HG02885 (cell line): ENCODE data around the gene FEM1C.

ENCODE experiments used
- ATAC-seq: cut with Tn5 transposase; IDR thresholded peaks from one replicate; pipeline ENCODE4 v1.9.1; 2021; ENCODE audit warnings: mild to moderate bottlenecking; ENCODE audit not compliant: unreplicated experiment, poor library complexity

The FEM1C gene

GRCh38 chr5:115526604-115527003 lies 18.0 kb downstream of the FEM1C start:
- no peak for ATAC-seq

- no peak for ATAC-seq
Observed at GRCh38 chr5:115524199-115524847, 20.3 kb downstream of the FEM1C start.

GRCh38 chr5:115522832-115523403 lies 21.7 kb downstream of the FEM1C start:
- no peak for ATAC-seq

- no peak for ATAC-seq
Observed at GRCh38 chr5:115520191-115520590, 24.4 kb downstream of the FEM1C start.

- ATAC-seq = no peak
Observed at GRCh38 chr5:115516372-115516771, 28.2 kb downstream of the FEM1C start.

- no peak for ATAC-seq
Observed at GRCh38 chr5:115514220-115514619, 30.4 kb downstream of the FEM1C start.

- ATAC-seq = no peak
Observed at GRCh38 chr5:115511632-115512031, 32.9 kb downstream of the FEM1C start.

- no peak for ATAC-seq
Observed at GRCh38 chr5:115510145-115510645, 34.4 kb downstream of the FEM1C start.

- no peak for ATAC-seq
Observed at GRCh38 chr5:115509547-115509946, 35.0 kb downstream of the FEM1C start.

GRCh38 chr5:115507681-115508080 lies 36.9 kb downstream of the FEM1C start:
- ATAC-seq = no peak

- ATAC-seq = no peak
Observed at GRCh38 chr5:115503420-115503819, 41.2 kb downstream of the FEM1C start.

GRCh38 chr5:115501464-115502210 lies 42.9 kb downstream of the FEM1C start:
- ATAC-seq = no peak

GRCh38 chr5:115500225-115500624 lies 44.4 kb downstream of the FEM1C start:
- ATAC-seq = no peak

GRCh38 chr5:115496936-115497576 lies 47.5 kb downstream of the FEM1C start:
- no peak for ATAC-seq

GRCh38 chr5:115494570-115495289 lies 49.8 kb downstream of the FEM1C start:
- ATAC-seq = peak; percentile 77

GRCh38 chr5:115490596-115490995 lies 54.0 kb downstream of the FEM1C start:
- no peak for ATAC-seq

- no peak for ATAC-seq
Observed at GRCh38 chr5:115489733-115490132, 54.8 kb downstream of the FEM1C start.

- peak; percentile 67 for ATAC-seq
Observed at GRCh38 chr5:115487756-115488155, 56.8 kb downstream of the FEM1C start.

- ATAC-seq = no peak
Observed at GRCh38 chr5:115487168-115487567, 57.4 kb downstream of the FEM1C start.

GRCh38 chr5:115486728-115487127 lies 57.8 kb downstream of the FEM1C start:
- no peak for ATAC-seq
